Raji (cell line): ENCODE results near the gene BRMS1.

Source experiments
- POLR2A ChIP-seq: IDR thresholded peaks from 2 replicates; pipeline ENCODE4 v1.6.1; 2011; ENCODE audit warnings: low read depth, low read length, control low read depth; ENCODE audit not compliant: insufficient read depth

The BRMS1 gene

GRCh38 chr11:66339686-66340483 is 5.0 kb downstream of the BRMS1 start:
- no peak for TF ChIP-seq POLR2A

GRCh38 chr11:66339162-66339675 is 5.7 kb downstream of the BRMS1 start:
- no peak for TF ChIP-seq POLR2A

- TF ChIP-seq POLR2A, result no peak
Measured at GRCh38 chr11:66338276-66339161, 6.4 kb downstream of the BRMS1 start.

GRCh38 chr11:66337103-66337899 is 7.6 kb downstream of the BRMS1 start:
- TF ChIP-seq POLR2A, result no peak

GRCh38 chr11:66336234-66337102 is 8.4 kb downstream of the BRMS1 start, which contains the start of gene RIN1:
Gene RIN1 (minus strand): TSS chr11:66336434. CDS start chr11:66336402, 32 bp downstream.
- no peak for TF ChIP-seq POLR2A

- TF ChIP-seq POLR2A, result no peak
Measured at GRCh38 chr11:66335531-66336233, 9.2 kb downstream of the BRMS1 start.

- TF ChIP-seq POLR2A, result no peak
Measured at GRCh38 chr11:66334605-66335442, 10.1 kb downstream of the BRMS1 start.

- TF ChIP-seq POLR2A, result no peak
Measured at GRCh38 chr11:66333896-66334604, 10.9 kb downstream of the BRMS1 start.

GRCh38 chr11:66333220-66333877 is 11.6 kb downstream of the BRMS1 start:
- no peak for TF ChIP-seq POLR2A

- TF ChIP-seq POLR2A, result no peak
Measured at GRCh38 chr11:66332371-66333219, 12.3 kb downstream of the BRMS1 start.
